WTC11 (cell line): ENCODE measurements around the gene C1orf159. TPM values are rescaled to one million over a fixed set of nuclear protein-coding genes. Genes with fewer than 3 reads are reported as not detected.

Experiments
- ATAC-seq: fragments of 200-7000 bp; cut with Tn5 transposase; 2 replicates; pipeline ENCODE4 v1.10.0; 2021; ENCODE audit warnings: mild to moderate bottlenecking, moderate library complexity
- CTCF ChIA-PET: fragments of 300-600 bp; sonication (Branson Sonifier 250); formaldehyde crosslinking; loops from one replicate; lab custom pipeline; 2021; ENCODE audit warnings: antibody characterized with exemption; lab: Charles Lee
- POLR2A ChIA-PET: fragments of 350-600 bp; sonication (Branson Sonifier 250); formaldehyde crosslinking; loops from one replicate; lab custom pipeline; 2021; ENCODE audit warnings: antibody characterized with exemption; lab: Charles Lee
- DNase-seq: peaks from one replicate; pipeline ENCODE4 v3.0.0; 2021; ENCODE audit warnings: low spot score
- H3K27ac Mint-ChIP-seq: 2 replicates; pipeline ENCODE4 v1.8.0; 2021; ENCODE audit warnings: mixed read lengths
- H3K27me3 Mint-ChIP-seq: 2 replicates; pipeline ENCODE4 v1.8.0; 2021; ENCODE audit warnings: low read depth, mild to moderate bottlenecking, moderate library complexity, mixed read lengths
- H3K36me3 Mint-ChIP-seq: 2 replicates; pipeline ENCODE4 v1.8.0; 2021; ENCODE audit warnings: mixed read lengths
- H3K4me1 Mint-ChIP-seq: 2 replicates; pipeline ENCODE4 v1.8.0; 2022; ENCODE audit warnings: mixed read lengths
- H3K4me3 Mint-ChIP-seq: 2 replicates; pipeline ENCODE4 v1.8.0; 2021; ENCODE audit warnings: mild to moderate bottlenecking, moderate library complexity, mixed read lengths
- H3K9me3 Mint-ChIP-seq: 2 replicates; pipeline ENCODE4 v1.8.0; 2021; ENCODE audit warnings: mixed read lengths
- AFF4 ChIP-seq: sonication (generic); formaldehyde crosslinking; IDR thresholded peaks from 2 replicates; pipeline ENCODE4 v1.8.1; 2023; ENCODE audit warnings: mild to moderate bottlenecking, missing genetic modification reagents, borderline replicate concordance
- ARID4B ChIP-seq: sonication (generic); formaldehyde crosslinking; IDR thresholded peaks from 2 replicates; pipeline ENCODE4 v1.8.0; 2023; ENCODE audit warnings: missing genetic modification reagents, mild to moderate bottlenecking, borderline replicate concordance
- ATF2 ChIP-seq: sonication (generic); formaldehyde crosslinking; IDR thresholded peaks from 2 replicates; pipeline ENCODE4 v1.8.1; 2022; ENCODE audit warnings: low read depth, missing genetic modification reagents, borderline replicate concordance
- E2F5 ChIP-seq: sonication (generic); formaldehyde crosslinking; IDR thresholded peaks from 2 replicates; pipeline ENCODE4 v1.8.1; 2022; ENCODE audit warnings: mild to moderate bottlenecking, moderate library complexity, missing genetic modification reagents
- FOXK1 ChIP-seq: sonication (generic); formaldehyde crosslinking; IDR thresholded peaks from 2 replicates; pipeline ENCODE4 v1.8.0; 2022; ENCODE audit warnings: mild to moderate bottlenecking, moderate library complexity, missing genetic modification reagents
- FOXP1 ChIP-seq: sonication (generic); formaldehyde crosslinking; IDR thresholded peaks from 2 replicates; pipeline ENCODE4 v1.8.0; 2022; ENCODE audit warnings: missing genetic modification reagents, mild to moderate bottlenecking, moderate library complexity, borderline replicate concordance
- JAZF1 ChIP-seq: fragments of 250-450 bp; sonication (Bioruptor Pico); IDR thresholded peaks from 2 replicates; pipeline ENCODE4 v1.9.0; 2021; ENCODE audit warnings: moderate library complexity, mild to moderate bottlenecking, inconsistent platforms
- KAT7 ChIP-seq: sonication (generic); formaldehyde crosslinking; IDR thresholded peaks from 2 replicates; pipeline ENCODE4 v1.8.1; 2023; ENCODE audit warnings: missing genetic modification reagents, mild to moderate bottlenecking, borderline replicate concordance
- NFYB ChIP-seq: sonication (generic); formaldehyde crosslinking; conservative IDR thresholded peaks from 2 replicates; pipeline ENCODE4 v1.8.0; 2022; ENCODE audit warnings: low read depth, missing genetic modification reagents
- OVOL2 ChIP-seq: fragments of 250-450 bp; sonication (Bioruptor Pico); IDR thresholded peaks from 2 replicates; pipeline ENCODE4 v1.9.0; 2021; ENCODE audit warnings: mild to moderate bottlenecking, borderline replicate concordance
- STAT6 ChIP-seq: sonication (generic); formaldehyde crosslinking; conservative IDR thresholded peaks from 2 replicates; pipeline ENCODE4 v1.8.1; 2023; ENCODE audit warnings: mild to moderate bottlenecking, low read depth, missing genetic modification reagents, moderate library complexity
- ZBTB43 ChIP-seq: sonication (generic); formaldehyde crosslinking; IDR thresholded peaks from 2 replicates; pipeline ENCODE4 v1.8.1; 2023; ENCODE audit warnings: mild to moderate bottlenecking, missing genetic modification reagents
- ZNF138 ChIP-seq: sonication (generic); formaldehyde crosslinking; conservative IDR thresholded peaks from 2 replicates; pipeline ENCODE4 v1.8.1; 2022; ENCODE audit warnings: mild to moderate bottlenecking, moderate library complexity, missing genetic modification reagents
- ZNF219 ChIP-seq: sonication (generic); formaldehyde crosslinking; IDR thresholded peaks from 2 replicates; pipeline ENCODE4 v1.8.0; 2023; ENCODE audit warnings: missing genetic modification reagents, mild to moderate bottlenecking, borderline replicate concordance
- ZNF396 ChIP-seq: fragments of 250-450 bp; sonication (Bioruptor Pico); IDR thresholded peaks from 2 replicates; pipeline ENCODE4 v1.8.0; 2021; ENCODE audit warnings: mild to moderate bottlenecking, moderate library complexity, borderline replicate concordance
- ZNF423 ChIP-seq: fragments of 250-450 bp; sonication (Bioruptor Pico); IDR thresholded peaks from 2 replicates; pipeline ENCODE4 v2.1.2; 2022; ENCODE audit warnings: mild to moderate bottlenecking, moderate library complexity
- total RNA-seq: library from RNA; stranded (reverse); gene quantifications from 3 replicates; pipeline ENCODE4 v1.2.3, GENCODE V29; 2021

The C1orf159 gene
- total RNA-seq, 1 experiment from 2014 or later = 17.8 TPM

- no peak for TF ChIP-seq AFF4 (CRISPR knock-in tag)
- no peak for TF ChIP-seq E2F5
- TF ChIP-seq ZNF138 = no peak
- TF ChIP-seq KAT7 = no peak
- no peak for TF ChIP-seq ZNF423 (CRISPR knock-in tag)
- TF ChIP-seq STAT6 = no peak
- no peak for TF ChIP-seq ATF2
- TF ChIP-seq ZNF396 = no peak
Observed at GRCh38 chr1:1150100-1150499, 34.2 kb upstream of the C1orf159 start (continued).

GRCh38 chr1:1149416-1149815, 33.5 kb upstream of the C1orf159 start:
- no peak for TF ChIP-seq ZBTB43
- TF ChIP-seq ARID4B (CRISPR knock-in tag) = no peak
- no peak for TF ChIP-seq NFYB (CRISPR knock-in tag)
- TF ChIP-seq JAZF1 (CRISPR knock-in tag) = no peak
- TF ChIP-seq AFF4 (CRISPR knock-in tag) = no peak
- TF ChIP-seq ZNF138 = no peak
- TF ChIP-seq E2F5 = no peak
- TF ChIP-seq ZNF219 = no peak
- TF ChIP-seq OVOL2 (CRISPR knock-in tag) = no peak
- TF ChIP-seq KAT7 = no peak
- TF ChIP-seq FOXK1 = no peak
- TF ChIP-seq FOXP1 (CRISPR knock-in tag) = no peak
- no peaks in the 10 kb centered on the region for H3K4me1 Mint-ChIP-seq
- H3K27me3 Mint-ChIP-seq = peaks cover 13% of the 10 kb centered on the region
- POLR2A ChIA-PET = no interaction called here
- no peak for DNase-seq
- ATAC-seq = no peak
- H3K4me3 Mint-ChIP-seq = no peak overlapping the region
- peaks cover 23% of the 10 kb centered on the region for H3K9me3 Mint-ChIP-seq
- CTCF ChIA-PET = no interaction called here
- no peak overlapping the region for H3K27ac Mint-ChIP-seq
- H3K36me3 Mint-ChIP-seq = peaks cover 18% of the 10 kb centered on the region
